ENCODE results near the gene OCEL1. TPM values are rescaled to one million over a fixed set of nuclear protein-coding genes. Genes with fewer than 3 reads are reported as not detected.

The OCEL1 gene
- total and polyA plus RNA-seq, 2 of the 13 experiments (the other 11 are each of a cell fraction or from before 2014, with no cell fraction given) = 10.6 to 17.2 TPM

GRCh38 chr19:17200408-17201079, 25.5 kb upstream of the OCEL1 start (continued):
- TF ChIP-seq, protein P1, sequence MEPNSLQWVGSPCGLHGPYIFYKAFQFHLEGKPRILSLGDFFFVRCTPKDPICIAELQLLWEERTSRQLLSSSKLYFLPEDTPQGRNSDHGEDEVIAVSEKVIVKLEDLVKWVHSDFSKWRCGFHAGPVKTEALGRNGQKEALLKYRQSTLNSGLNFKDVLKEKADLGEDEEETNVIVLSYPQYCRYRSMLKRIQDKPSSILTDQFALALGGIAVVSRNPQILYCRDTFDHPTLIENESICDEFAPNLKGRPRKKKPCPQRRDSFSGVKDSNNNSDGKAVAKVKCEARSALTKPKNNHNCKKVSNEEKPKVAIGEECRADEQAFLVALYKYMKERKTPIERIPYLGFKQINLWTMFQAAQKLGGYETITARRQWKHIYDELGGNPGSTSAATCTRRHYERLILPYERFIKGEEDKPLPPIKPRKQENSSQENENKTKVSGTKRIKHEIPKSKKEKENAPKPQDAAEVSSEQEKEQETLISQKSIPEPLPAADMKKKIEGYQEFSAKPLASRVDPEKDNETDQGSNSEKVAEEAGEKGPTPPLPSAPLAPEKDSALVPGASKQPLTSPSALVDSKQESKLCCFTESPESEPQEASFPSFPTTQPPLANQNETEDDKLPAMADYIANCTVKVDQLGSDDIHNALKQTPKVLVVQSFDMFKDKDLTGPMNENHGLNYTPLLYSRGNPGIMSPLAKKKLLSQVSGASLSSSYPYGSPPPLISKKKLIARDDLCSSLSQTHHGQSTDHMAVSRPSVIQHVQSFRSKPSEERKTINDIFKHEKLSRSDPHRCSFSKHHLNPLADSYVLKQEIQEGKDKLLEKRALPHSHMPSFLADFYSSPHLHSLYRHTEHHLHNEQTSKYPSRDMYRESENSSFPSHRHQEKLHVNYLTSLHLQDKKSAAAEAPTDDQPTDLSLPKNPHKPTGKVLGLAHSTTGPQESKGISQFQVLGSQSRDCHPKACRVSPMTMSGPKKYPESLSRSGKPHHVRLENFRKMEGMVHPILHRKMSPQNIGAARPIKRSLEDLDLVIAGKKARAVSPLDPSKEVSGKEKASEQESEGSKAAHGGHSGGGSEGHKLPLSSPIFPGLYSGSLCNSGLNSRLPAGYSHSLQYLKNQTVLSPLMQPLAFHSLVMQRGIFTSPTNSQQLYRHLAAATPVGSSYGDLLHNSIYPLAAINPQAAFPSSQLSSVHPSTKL (CRISPR knock-in tag; IDR thresholded peaks at IDR 0.05) = peak; percentile 58
- TF ChIP-seq RORA (CRISPR knock-in tag; IDR thresholded peaks at IDR 0.05) (no peak), ARID4A (CRISPR knock-in tag; IDR thresholded peaks at IDR 0.05; ENCODE audit: borderline replicate concordance) (peak; percentile 62; the same call in 1 of the 2 replicates), SP140L (CRISPR knock-in tag; IDR thresholded peaks at IDR 0.05; ENCODE audit: borderline replicate concordance) (no peak), ZNF350 (CRISPR knock-in tag; IDR thresholded peaks at IDR 0.05; ENCODE audit: borderline replicate concordance, low read depth) (peak; percentile 18; the same call in 1 of the 2 replicates), RBM39 (IDR thresholded peaks at IDR 0.05; ENCODE audit: low read depth, low read length, poor library complexity, severe bottlenecking) (no peak), ZBTB37 (CRISPR knock-in tag; IDR thresholded peaks at IDR 0.05) (0 out of 2 replicates have a peak, but pooled peaks have one; percentile 70), ATF2 (CRISPR knock-in tag; IDR thresholded peaks at IDR 0.05) (peak; percentile 22; the same call in 1 of the 2 replicates), RFX3 (CRISPR knock-in tag; IDR thresholded peaks at IDR 0.05) (peak; percentile 38; the same call in 1 of the 2 replicates), ZNF614 (CRISPR knock-in tag; IDR thresholded peaks at IDR 0.05; ENCODE audit: borderline replicate concordance) (no peak), RCOR2 (CRISPR knock-in tag; IDR thresholded peaks at IDR 0.05) (peak; percentile 78; the same call in 1 of the 2 replicates), TBX3 (IDR thresholded peaks at IDR 0.05; ENCODE audit: borderline replicate concordance) (no peak), SOX5 (CRISPR knock-in tag; IDR thresholded peaks at IDR 0.05; ENCODE audit: borderline replicate concordance) (peak; percentile 95), LCORL (IDR thresholded peaks at IDR 0.05) (0 out of 2 replicates have a peak, but pooled peaks have one; percentile 5), LCORL (CRISPR knock-in tag; IDR thresholded peaks at IDR 0.05) (peak; percentile 93; the same call in 1 of the 2 replicates), HNF4A (CRISPR knock-in tag; IDR thresholded peaks at IDR 0.05) (peak; percentile 97)
- TF ChIP-seq, protein P2, sequence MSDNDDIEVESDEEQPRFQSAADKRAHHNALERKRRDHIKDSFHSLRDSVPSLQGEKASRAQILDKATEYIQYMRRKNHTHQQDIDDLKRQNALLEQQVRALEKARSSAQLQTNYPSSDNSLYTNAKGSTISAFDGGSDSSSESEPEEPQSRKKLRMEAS (IDR thresholded peaks at IDR 0.05) = peak; percentile 86

Data from HepG2 (cell line).